Heart right ventricle (tissue), 16 donors: ENCODE results near the gene CELA2A. TPM values are rescaled to one million over a fixed set of nuclear protein-coding genes. Genes with fewer than 3 reads are reported as not detected.

Experiments
- ATAC-seq, 8 donors: fragments of 200-7000 bp; cut with Tn5 transposase; one replicate each; pipeline ENCODE4 v1.9.1; 2020; ENCODE audit warnings: mild to moderate bottlenecking in 8 of 8, moderate library complexity in 8 of 8, moderate number of reproducible peaks in 1 of 8
- DNase-seq, 2 donors: peaks; one replicate each; pipeline ENCODE4 v3.0.0-alpha.2; 2020
- H3K27ac ChIP-seq, 10 donors: fragments of 200-600 bp; sonication (generic) in 2 of 10; one replicate each; pipeline versions ENCODE4 v1.5.0 to v1.8.0; 2020 to 2022; ENCODE audit warnings: mild to moderate bottlenecking in 3 of 10
- H3K27me3 ChIP-seq, 7 donors: fragments of 200-600 bp; one replicate each; pipeline ENCODE4 v1.8.0; 2021 to 2022; ENCODE audit warnings: mild to moderate bottlenecking in 2 of 7
- H3K36me3 ChIP-seq, 9 donors: fragments of 200-600 bp; sonication (generic) in 1 of 9; one replicate each; pipeline versions ENCODE4 v1.5.0 to v1.8.0; 2020 to 2022; ENCODE audit warnings: mild to moderate bottlenecking in 2 of 9
- H3K4me1 ChIP-seq, 9 donors: fragments of 200-600 bp; sonication (generic) in 1 of 9; one replicate each; pipeline versions ENCODE4 v1.5.0 to v1.8.0; 2020 to 2022; ENCODE audit warnings: mild to moderate bottlenecking in 4 of 9
- H3K4me3 ChIP-seq, 10 donors: fragments of 200-600 bp; sonication (generic) in 2 of 10; one replicate each; pipeline versions ENCODE4 v1.5.0 to v1.8.0; 2020 to 2022; ENCODE audit warnings: mild to moderate bottlenecking in 7 of 10, moderate library complexity in 2 of 10
- H3K9me3 ChIP-seq, 11 donors: fragments of 200-600 bp in 10 of 11; sonication (generic) in 2 of 11; one replicate each; pipeline versions ENCODE4 v1.5.0 to v1.8.0; 2013 to 2022; ENCODE audit warnings: mild to moderate bottlenecking in 2 of 11, control low read depth in 1 of 11, moderate library complexity in 1 of 11
- WGBS, 2 donors: extraction: QIAGEN DNeasy Blood & Tissue Kit; methylation state at CpG; one replicate each; pipeline ENCODE4 v1.1.7; 2013; ENCODE audit warnings: inconsistent platforms in 1 of 2; 5-methylcytosine and 5-hydroxymethylcytosine counted together
- intact Hi-C, 10 donors: fragments of 100-400 bp; cut with DNase I; formaldehyde crosslinking; loops; one replicate each; pipeline versions ENCODE4 v1.11.1 to v1.14.2; 2022
- polyA plus RNA-seq, 2 donors: library from polyadenylated mRNA; stranded (reverse); fragments of 200-250 nt; gene quantifications; one replicate each; pipeline ENCODE4 v1.2.3, GENCODE V29; 2013
- total RNA-seq, 10 donors: library from RNA; stranded (reverse); fragmentation: NEBNext Ultra II Directional in 3 of 10; extraction: Animal tissue kit (Norgen Biotek cat#: 25700) in 3 of 10; gene quantifications; one replicate each; pipeline versions ENCODE4 v1.2.1 to v1.2.4, GENCODE V29; 2021 to 2023
- TF ChIP-seq, protein P1 (sequence below), 9 donors: fragments of 200-600 bp; sonication (generic) in 2 of 9; IDR thresholded peaks; one replicate each; pipeline versions ENCODE4 v1.5.0 to v1.8.0; 2021 to 2022; ENCODE audit warnings: antibody characterized with exemption in 9 of 9, mild to moderate bottlenecking in 5 of 9, moderate library complexity in 1 of 9
- donor health status: Arrhythmogenic right ventricular cardiomyopathy.
- donor health status: ischemic (EF 13 %, LVEDD 7.1; RV severe dilation, severe dysfunction).
- donor health status: healthy with polysubstance abuse.
- donor health status: DM: no; HTN: yes; CAD: no.
- donor health status: DM: no; HTN: no; CAD: no.
- donor health status: ischemic (EF 25% LVEDD 6.9; RV normal size, moderate dysfunction).
- donor health status: ischemic (EF 25% LVEDD 5.7; RV mildly dilated, moderate dysfunction).
- donor health status: healthy.
- donor health status: DM: yes; HTN: yes; CAD: no.
- donor health status: Ischemic cardiomyopathy.
- donor health status: ischemic (EF 35%, LVEDD 5.7; RV mildly dilated, moderate dysfunction).
- donor health status: nonischemic (EF 11% LVEDD 7.7; RV severe dilation, severe dysfunction).
- donor health status: DM: yes; HTN: yes; CAD: no.
- donor health status: PGD.
- donor health status: ischemic (EF 29% LVEDD 5.4; RV normal size, mild dysfunction).
- donor health status: nonischemic (EF 23%, LVEDD 6.1; RV moderate dilation, normal function).

Gene CELA2A
- total and polyA plus RNA-seq, 12 donors: 0.09 to 1.6 (median 1.1) TPM; not detected in 4

DNA sequence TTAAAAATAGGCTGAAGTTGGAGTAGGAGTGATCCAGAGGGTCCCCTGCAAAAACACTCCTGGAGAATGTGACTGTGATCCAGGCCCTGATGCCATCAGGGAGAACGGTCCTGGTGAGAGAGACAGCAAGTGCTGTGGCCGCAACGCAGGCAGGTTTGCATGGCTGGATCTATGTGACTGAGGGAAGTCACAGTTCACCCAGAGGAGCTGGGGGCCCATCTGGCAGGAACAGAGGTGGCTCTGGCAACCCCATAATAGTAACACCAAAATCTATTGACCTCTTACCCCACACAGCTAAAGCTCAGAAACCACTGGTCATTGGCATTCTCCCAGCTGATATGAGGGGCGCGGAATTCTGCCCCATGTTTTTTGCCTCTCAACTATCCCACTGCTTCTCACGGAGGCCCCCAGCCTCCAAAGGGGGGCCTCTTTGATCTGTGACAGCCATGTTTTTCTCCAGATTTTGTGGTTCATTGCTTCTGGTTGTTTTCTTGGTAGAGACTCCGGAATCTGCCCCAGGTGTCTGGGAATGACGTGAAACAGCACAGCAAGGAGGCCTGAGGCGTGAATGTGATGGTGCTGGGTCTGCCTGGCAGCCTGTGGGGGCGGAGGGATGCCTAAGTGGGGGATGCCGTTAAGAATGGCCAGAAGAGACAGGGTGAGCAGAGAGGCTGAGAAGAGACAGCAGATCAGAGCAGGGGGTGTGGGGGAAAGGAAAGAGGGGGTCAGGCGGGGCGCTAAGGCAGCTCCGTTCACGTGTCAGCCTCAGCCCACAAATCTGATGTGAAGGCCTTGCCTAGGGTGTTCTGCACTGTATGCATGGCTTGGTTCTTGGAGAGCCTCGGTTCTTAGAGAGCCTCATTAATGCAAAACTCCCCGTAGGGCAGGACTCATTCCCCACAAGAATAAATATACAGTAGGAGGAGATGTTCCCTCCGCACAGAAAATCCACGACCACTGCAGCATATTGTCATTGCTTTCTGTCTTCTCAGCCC, 43.9 kb downstream of the CELA2A start:
- H3K9me3 ChIP-seq: peaks cover 0 to 9% (median 0%) of the 10 kb centered on the region in 11 donors
- intact Hi-C loops: loop anchor here in 4 of 10 donors (5.0 to 10.0 kb wide), 2 partner anchors 176 to 178 kb away; no protein-coding TSS in a partner anchor
- TF ChIP-seq, protein P1, sequence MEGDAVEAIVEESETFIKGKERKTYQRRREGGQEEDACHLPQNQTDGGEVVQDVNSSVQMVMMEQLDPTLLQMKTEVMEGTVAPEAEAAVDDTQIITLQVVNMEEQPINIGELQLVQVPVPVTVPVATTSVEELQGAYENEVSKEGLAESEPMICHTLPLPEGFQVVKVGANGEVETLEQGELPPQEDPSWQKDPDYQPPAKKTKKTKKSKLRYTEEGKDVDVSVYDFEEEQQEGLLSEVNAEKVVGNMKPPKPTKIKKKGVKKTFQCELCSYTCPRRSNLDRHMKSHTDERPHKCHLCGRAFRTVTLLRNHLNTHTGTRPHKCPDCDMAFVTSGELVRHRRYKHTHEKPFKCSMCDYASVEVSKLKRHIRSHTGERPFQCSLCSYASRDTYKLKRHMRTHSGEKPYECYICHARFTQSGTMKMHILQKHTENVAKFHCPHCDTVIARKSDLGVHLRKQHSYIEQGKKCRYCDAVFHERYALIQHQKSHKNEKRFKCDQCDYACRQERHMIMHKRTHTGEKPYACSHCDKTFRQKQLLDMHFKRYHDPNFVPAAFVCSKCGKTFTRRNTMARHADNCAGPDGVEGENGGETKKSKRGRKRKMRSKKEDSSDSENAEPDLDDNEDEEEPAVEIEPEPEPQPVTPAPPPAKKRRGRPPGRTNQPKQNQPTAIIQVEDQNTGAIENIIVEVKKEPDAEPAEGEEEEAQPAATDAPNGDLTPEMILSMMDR (IDR thresholded peaks at IDR 0.05): no peak
- H3K4me1 ChIP-seq: no peaks in the 10 kb centered on the region
- no peaks in the 10 kb centered on the region for H3K27me3 ChIP-seq
- 78 to 85% methylated on average over 19 of the region's 19 CpGs for WGBS, 2 donors
- H3K4me3 ChIP-seq: no peak overlapping the region
- DNase-seq (no peak), ATAC-seq (peak in 1 of 8 donors; percentile 16)
- no peak overlapping the region for H3K27ac ChIP-seq
- H3K36me3 ChIP-seq: peaks cover 0 to 80% (median 7%) of the 10 kb centered on the region in 9 donors

DNA sequence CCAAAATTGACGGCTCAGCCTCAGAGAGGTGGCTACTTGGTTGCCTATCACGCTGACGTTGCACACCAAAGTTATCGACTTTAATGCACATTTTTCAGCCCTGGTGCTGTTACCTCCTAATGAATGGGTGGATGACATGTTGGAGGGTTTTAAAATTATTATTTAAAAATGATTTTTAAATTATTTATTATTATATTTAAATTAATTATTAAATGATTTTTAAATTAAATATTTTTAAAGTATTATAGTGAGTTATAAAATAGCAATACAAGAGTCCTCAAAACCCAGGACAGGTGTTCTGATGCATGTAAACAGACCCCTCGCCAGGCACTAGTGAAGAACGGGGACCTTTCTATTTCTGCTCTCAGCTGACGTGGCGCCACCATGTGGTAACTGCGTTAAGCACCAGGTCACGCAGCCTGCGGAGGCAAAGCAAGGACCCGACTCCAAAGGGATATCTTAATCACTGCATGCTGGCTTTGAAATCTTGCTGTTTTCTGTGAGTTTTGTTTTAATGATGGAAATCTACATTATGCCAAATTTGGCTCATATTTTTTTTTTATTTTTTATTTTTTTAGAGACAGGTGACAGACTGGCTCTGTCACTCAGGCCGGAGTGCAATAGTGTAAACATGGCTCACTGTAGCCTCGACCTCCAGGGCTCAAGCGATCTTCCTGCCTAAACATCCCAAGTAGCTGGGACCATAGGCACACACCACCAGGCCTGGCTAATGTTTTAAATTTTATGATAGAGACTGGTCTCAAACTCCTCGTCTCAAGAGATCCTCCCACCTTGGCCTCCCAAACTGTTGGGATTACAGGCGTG, 44.9 kb downstream of the CELA2A start:
- TF ChIP-seq, protein P1 (IDR thresholded peaks at IDR 0.05): peak; percentile 26 to 77 (median 64)
- H3K27me3 ChIP-seq: no peaks in the 10 kb centered on the region
- H3K9me3 ChIP-seq: peaks cover 0 to 9% (median 0%) of the 10 kb centered on the region in 11 donors
- DNase-seq (peak; percentile 50 to 57), ATAC-seq (peak in 4 of 8 donors; percentile 50 to 78 (median 64))
- intact Hi-C loops: loop anchor here in 4 of 10 donors (5.0 to 10.0 kb wide), 2 partner anchors 177 to 179 kb away; no protein-coding TSS in a partner anchor
- no peak overlapping the region for H3K27ac ChIP-seq
- no peak overlapping the region for H3K4me3 ChIP-seq
- peaks cover 0 to 78% (median 7%) of the 10 kb centered on the region in 9 donors for H3K36me3 ChIP-seq
- 65% methylated on average over 17 of the region's 17 CpGs for WGBS, 2 donors
- peaks cover 0 to under 1% (median 0%) of the 10 kb centered on the region in 9 donors for H3K4me1 ChIP-seq

GRCh38 chr1:15504436-15504835, 47.9 kb downstream of the CELA2A start:
- no peak for DNase-seq
- no peak overlapping the region for H3K4me3 ChIP-seq
- 93 to 97% methylated on average over 4 of the region's 4 CpGs for WGBS, 2 donors
- peaks cover 0 to 23% (median 7%) of the 10 kb centered on the region in 9 donors for H3K4me1 ChIP-seq
- intact Hi-C loops: loop anchor here in 4 of 10 donors (5.0 to 10.0 kb wide), 2 partner anchors 180 to 182 kb away; no protein-coding TSS in a partner anchor
- peaks cover 0 to 73% (median 11%) of the 10 kb centered on the region in 9 donors for H3K36me3 ChIP-seq
- no peaks in the 10 kb centered on the region for H3K27me3 ChIP-seq
- no peak overlapping the region for H3K27ac ChIP-seq
- ATAC-seq: no peak
- TF ChIP-seq, protein P1 (IDR thresholded peaks at IDR 0.05): no peak
- no peaks in the 10 kb centered on the region for H3K9me3 ChIP-seq
